ENCODE results near the gene ACP4. TPM values are rescaled to one million over a fixed set of nuclear protein-coding genes. Genes with fewer than 3 reads are reported as not detected.
"Not testable (repeated sequence)": the region's sequence is repeated elsewhere in the genome, so short reads cannot be mapped to it uniquely, and the experiment has no call there.

Gene ACP4
- total and polyA plus RNA-seq, 2 donors (not counting 1 experiment from before 2014, with no cell fraction given) = not detected

DNA sequence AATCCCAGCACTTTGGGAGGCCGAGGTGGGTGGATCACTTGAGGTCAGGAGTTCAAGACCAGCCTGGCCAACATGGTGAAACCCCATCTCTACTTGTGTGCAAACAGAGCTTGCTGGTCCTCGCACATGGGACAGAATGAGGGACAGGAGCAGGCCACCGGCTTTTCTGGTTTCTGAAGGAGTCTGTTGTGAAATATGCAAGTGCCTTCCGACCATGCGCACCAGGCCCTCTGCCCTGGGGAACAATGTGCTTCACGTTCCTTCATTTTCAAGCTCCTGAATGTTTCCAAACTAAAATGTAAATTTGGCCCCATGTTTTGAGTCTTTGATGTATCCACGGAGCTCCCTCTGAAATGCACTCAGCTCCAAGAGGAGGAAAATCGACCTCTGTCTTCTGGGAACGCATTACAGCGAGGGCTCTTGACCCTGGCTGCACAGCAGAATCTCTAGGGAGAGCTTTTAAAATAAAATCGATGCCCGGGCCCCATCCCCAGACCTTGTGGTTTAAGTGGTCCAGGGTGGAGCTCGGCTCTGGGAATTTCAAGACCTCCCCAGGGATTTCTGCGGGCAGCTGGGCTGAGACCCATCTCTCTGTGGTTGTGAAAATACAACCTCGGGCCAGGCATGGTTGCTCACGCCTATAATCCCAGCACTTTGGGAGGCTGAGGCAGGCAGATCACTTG is 9.3 kb upstream of the ACP4 start:
- peaks cover 0 to 25% (median 1%) of the 10 kb centered on the region in 3 donors for H3K9me3 ChIP-seq (ENCODE audit: control extremely low read depth in 1 of 3, control insufficient read depth in 2 of 3, insufficient read depth in 1 of 3, low read length in 2 of 3)
- H4K20me1 ChIP-seq (ENCODE audit: control insufficient read depth, insufficient read depth, low read length, poor library complexity, severe bottlenecking) = no peaks in the 10 kb centered on the region
- WGBS (ENCODE audit: insufficient coverage) = 58% methylated on average over 16 of the region's 16 CpGs
- H3K27ac ChIP-seq (ENCODE audit: low read length in 2 of 2) = no peak overlapping the region
- Mint-ChIP-seq H3K27me3 (peaks cover 56% of the 10 kb centered on the region), H3K4me3 (no peak overlapping the region), H3K9me3 (ENCODE audit: insufficient read depth) (no peaks in the 10 kb centered on the region), H3K4me1 (peaks cover 7% of the 10 kb centered on the region), H3K27ac (no peak overlapping the region)
- no peaks in the 10 kb centered on the region for H3K79me2 ChIP-seq (ENCODE audit: control insufficient read depth, insufficient read depth, low read length)
- H3K4me1 ChIP-seq (ENCODE audit: control insufficient read depth in 2 of 2, insufficient read depth in 2 of 2, low read length in 2 of 2) = peaks cover 6 to 8% of the 10 kb centered on the region in 2 donors
- TF ChIP-seq, protein P1, sequence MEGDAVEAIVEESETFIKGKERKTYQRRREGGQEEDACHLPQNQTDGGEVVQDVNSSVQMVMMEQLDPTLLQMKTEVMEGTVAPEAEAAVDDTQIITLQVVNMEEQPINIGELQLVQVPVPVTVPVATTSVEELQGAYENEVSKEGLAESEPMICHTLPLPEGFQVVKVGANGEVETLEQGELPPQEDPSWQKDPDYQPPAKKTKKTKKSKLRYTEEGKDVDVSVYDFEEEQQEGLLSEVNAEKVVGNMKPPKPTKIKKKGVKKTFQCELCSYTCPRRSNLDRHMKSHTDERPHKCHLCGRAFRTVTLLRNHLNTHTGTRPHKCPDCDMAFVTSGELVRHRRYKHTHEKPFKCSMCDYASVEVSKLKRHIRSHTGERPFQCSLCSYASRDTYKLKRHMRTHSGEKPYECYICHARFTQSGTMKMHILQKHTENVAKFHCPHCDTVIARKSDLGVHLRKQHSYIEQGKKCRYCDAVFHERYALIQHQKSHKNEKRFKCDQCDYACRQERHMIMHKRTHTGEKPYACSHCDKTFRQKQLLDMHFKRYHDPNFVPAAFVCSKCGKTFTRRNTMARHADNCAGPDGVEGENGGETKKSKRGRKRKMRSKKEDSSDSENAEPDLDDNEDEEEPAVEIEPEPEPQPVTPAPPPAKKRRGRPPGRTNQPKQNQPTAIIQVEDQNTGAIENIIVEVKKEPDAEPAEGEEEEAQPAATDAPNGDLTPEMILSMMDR (IDR thresholded peaks at IDR 0.05) = no peak
- TF ChIP-seq EZH2 (IDR thresholded peaks at IDR 0.05; ENCODE audit: borderline replicate concordance, insufficient read depth, low read depth, low read length, poor library complexity, severe bottlenecking) = no peak
- H3K4me2 ChIP-seq (replicated peaks; ENCODE audit: low read depth, low read length, poor library complexity, severe bottlenecking) = no peak overlapping the region
- CTCF ChIA-PET = interaction anchor here (0.9 to 3.2 kb wide), 7 partner anchors 141 to 531 kb away, joined by 3 to 15 read pairs (median 6); no protein-coding TSS in a partner anchor
- H3K4me3 ChIP-seq (ENCODE audit: control extremely low read depth in 1 of 5, extremely low read depth in 1 of 5, insufficient read depth in 1 of 5, low read depth in 2 of 5, low read length in 4 of 5) = no peak overlapping the region
- H3K36me3 ChIP-seq (replicated peaks in 1 of 2; ENCODE audit: control extremely low read depth in 1 of 2, control insufficient read depth in 1 of 2, extremely low read depth in 1 of 2, insufficient read depth in 2 of 2, low read length in 1 of 2) = no peaks in the 10 kb centered on the region
- H2AFZ ChIP-seq (ENCODE audit: insufficient read depth, low read depth, low read length, poor library complexity, severe bottlenecking) = no peak overlapping the region
- intact Hi-C loops (cut with micrococcal nuclease) = loop anchor here (5.0 kb wide), 1 partner anchor 844 kb away; no protein-coding TSS in a partner anchor
- POLR2A ChIA-PET = interaction anchor here (0.6 kb wide), 1 partner anchor 363 kb away, joined by 3 read pairs; no protein-coding TSS in a partner anchor
- ATAC-seq (ENCODE audit: low read depth) (no peak), DNase-seq (no peak)
- no peak overlapping the region for H3K9ac ChIP-seq (ENCODE audit: low read length)
- H3K27me3 ChIP-seq (replicated peaks in 1 of 4; ENCODE audit: control extremely low read depth in 1 of 4, control insufficient read depth in 3 of 4, insufficient read depth in 4 of 4, low read length in 3 of 4) = peaks cover 0 to 58% (median 26%) of the 10 kb centered on the region in 4 experiments

DNA sequence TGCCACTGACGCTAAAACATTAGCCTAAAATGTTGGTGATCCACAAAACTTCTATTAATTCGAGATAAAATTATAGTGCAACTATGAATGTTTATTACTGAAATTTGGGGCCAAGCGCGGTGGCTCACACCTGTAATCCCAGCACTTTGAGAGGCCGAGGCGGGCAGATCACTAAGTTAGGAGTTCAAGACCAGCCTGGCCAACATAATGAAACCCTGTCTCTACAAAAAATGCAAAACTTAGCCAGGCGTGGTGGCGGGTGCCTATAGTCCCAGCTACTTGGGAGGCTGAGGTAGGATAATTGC is 6.4 kb upstream of the ACP4 start:
- H3K9ac ChIP-seq (ENCODE audit: low read length) = not testable (repeated sequence)
- H3K27me3 ChIP-seq (replicated peaks in 1 of 4; ENCODE audit: control extremely low read depth in 1 of 4, control insufficient read depth in 3 of 4, insufficient read depth in 4 of 4, low read length in 3 of 4) = peaks cover 0 to 33% (median 11%) of the 10 kb centered on the region in 4 experiments

More for the DNA sequence above, 6.4 kb upstream of the ACP4 start:
- H3K4me2 ChIP-seq (replicated peaks; ENCODE audit: low read depth, low read length, poor library complexity, severe bottlenecking) = peak overlapping the region; percentile 37
- not testable (repeated sequence) for H3K4me3 ChIP-seq (ENCODE audit: control extremely low read depth in 1 of 5, extremely low read depth in 1 of 5, insufficient read depth in 1 of 5, low read depth in 2 of 5, low read length in 4 of 5); H3K27ac ChIP-seq (ENCODE audit: low read length in 2 of 2); H2AFZ ChIP-seq (ENCODE audit: insufficient read depth, low read depth, low read length, poor library complexity, severe bottlenecking); H3K4me1 ChIP-seq (ENCODE audit: control insufficient read depth in 2 of 2, insufficient read depth in 2 of 2, low read length in 2 of 2); DNase-seq; H3K79me2 ChIP-seq (ENCODE audit: control insufficient read depth, insufficient read depth, low read length); H3K36me3 ChIP-seq (replicated peaks in 1 of 2; ENCODE audit: control extremely low read depth in 1 of 2, control insufficient read depth in 1 of 2, extremely low read depth in 1 of 2, insufficient read depth in 2 of 2, low read length in 1 of 2); ATAC-seq (ENCODE audit: low read depth); H3K9me3 ChIP-seq (ENCODE audit: control extremely low read depth in 1 of 3, control insufficient read depth in 2 of 3, insufficient read depth in 1 of 3, low read length in 2 of 3); H4K20me1 ChIP-seq (ENCODE audit: control insufficient read depth, insufficient read depth, low read length, poor library complexity, severe bottlenecking); H3K4me3 Mint-ChIP-seq; H3K27ac Mint-ChIP-seq; H3K4me1 Mint-ChIP-seq; H3K9me3 Mint-ChIP-seq (ENCODE audit: insufficient read depth)
- no CpG with 5 or more reads among the region's 8 CpGs for WGBS (ENCODE audit: insufficient coverage)
- intact Hi-C loops (cut with micrococcal nuclease) = loop anchor here (1.0 to 5.0 kb wide), 4 partner anchors 115 to 846 kb away; no protein-coding TSS in a partner anchor
- CTCF ChIA-PET = interaction anchor here (0.7 to 2.7 kb wide), 23 partner anchors 9 to 648 kb away, joined by 3 to 17 read pairs (median 4); no protein-coding TSS in a partner anchor
- TF ChIP-seq, protein P1 (IDR thresholded peaks at IDR 0.05) = peak; percentile 61
- POLR2A ChIA-PET = interaction anchor here (0.7 kb wide), 2 partner anchors 355 to 978 kb away, joined by 3 to 7 read pairs; no protein-coding TSS in a partner anchor
- peaks cover 31% of the 10 kb centered on the region for H3K27me3 Mint-ChIP-seq
